Measurements from ENCODE around the gene PAQR9.

- TF ChIP-seq POLR2A (IDR thresholded peaks at IDR 0.05) (no peak), CTCF (IDR thresholded peaks at IDR 0.05) (no peak), POLR2AphosphoS5 (IDR thresholded peaks at IDR 0.05) (no peak)
Observed at GRCh38 chr3:142929109-142929508, 34.4 kb downstream of the PAQR9 start.

All from breast epithelium (tissue), 3 donors.